RWPE1 (cell line): ENCODE measurements around the gene STXBP3.

Source experiments
- CTCF ChIA-PET: fragments of 350-600 bp; sonication (Branson Sonifier 250); formaldehyde crosslinking; extraction: SDS; loops from one replicate; lab custom pipeline; 2021; lab: Yijun Ruan, JAX
- POLR2A ChIA-PET: fragments of 400-600 bp; formaldehyde crosslinking; extraction: SDS; loops from one replicate; lab custom pipeline; 2020; ENCODE audit warnings: antibody characterized with exemption; ENCODE audit not compliant: low non-redundant PET; lab: Yijun Ruan, JAX
- DNase-seq: peaks from one replicate; pipeline ENCODE4 v3.0.0; 2012; ENCODE audit warnings: low spot score
- H3K27ac ChIP-seq: fragments of 450-650 bp; 2 replicates; pipeline ENCODE4 v1.5.1; 2017
- TF ChIP-seq, protein P1 (sequence below): fragments of 450-650 bp; conservative IDR thresholded peaks from 2 replicates; pipeline ENCODE4 v1.5.1; 2017; ENCODE audit warnings: low read depth, mild to moderate bottlenecking

Gene STXBP3

GRCh38 chr1:108851567-108851966 is 105.1 kb downstream of the STXBP3 start:
- TF ChIP-seq, protein P1, sequence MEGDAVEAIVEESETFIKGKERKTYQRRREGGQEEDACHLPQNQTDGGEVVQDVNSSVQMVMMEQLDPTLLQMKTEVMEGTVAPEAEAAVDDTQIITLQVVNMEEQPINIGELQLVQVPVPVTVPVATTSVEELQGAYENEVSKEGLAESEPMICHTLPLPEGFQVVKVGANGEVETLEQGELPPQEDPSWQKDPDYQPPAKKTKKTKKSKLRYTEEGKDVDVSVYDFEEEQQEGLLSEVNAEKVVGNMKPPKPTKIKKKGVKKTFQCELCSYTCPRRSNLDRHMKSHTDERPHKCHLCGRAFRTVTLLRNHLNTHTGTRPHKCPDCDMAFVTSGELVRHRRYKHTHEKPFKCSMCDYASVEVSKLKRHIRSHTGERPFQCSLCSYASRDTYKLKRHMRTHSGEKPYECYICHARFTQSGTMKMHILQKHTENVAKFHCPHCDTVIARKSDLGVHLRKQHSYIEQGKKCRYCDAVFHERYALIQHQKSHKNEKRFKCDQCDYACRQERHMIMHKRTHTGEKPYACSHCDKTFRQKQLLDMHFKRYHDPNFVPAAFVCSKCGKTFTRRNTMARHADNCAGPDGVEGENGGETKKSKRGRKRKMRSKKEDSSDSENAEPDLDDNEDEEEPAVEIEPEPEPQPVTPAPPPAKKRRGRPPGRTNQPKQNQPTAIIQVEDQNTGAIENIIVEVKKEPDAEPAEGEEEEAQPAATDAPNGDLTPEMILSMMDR = no peak
- no peak overlapping the region for H3K27ac ChIP-seq
- ChIA-PET POLR2A (no interaction called here), CTCF (interaction anchor here (0.8 kb wide), 1 partner anchor 101 kb away, joined by 3 read pairs; no protein-coding TSS in a partner anchor)
- no peak for DNase-seq

- H3K27ac ChIP-seq = no peak overlapping the region
- ChIA-PET POLR2A (no interaction called here), CTCF (interaction anchor here (0.6 to 0.8 kb wide), 2 partner anchors 35 to 102 kb away, joined by 3 to 5 read pairs; no protein-coding TSS in a partner anchor)
- no peak for DNase-seq
- TF ChIP-seq, protein P1 = no peak
These were observed 105.9 kb downstream of the STXBP3 start for GRCh38 chr1:108852221-108852975.

GRCh38 chr1:108854221-108855019 is 107.9 kb downstream of the STXBP3 start:
- TF ChIP-seq, protein P1 = no peak
- no peak overlapping the region for H3K27ac ChIP-seq
- POLR2A ChIA-PET = no interaction called here
- no peak for DNase-seq
- CTCF ChIA-PET = no interaction called here

- no peak within 1 kb of the TSS for H3K27ac ChIP-seq
- ChIA-PET CTCF (no interaction called here), POLR2A (no interaction called here)
- no peak for DNase-seq
- TF ChIP-seq, protein P1 = no peak
These were observed 110.5 kb downstream of the STXBP3 start, which contains the start of gene AKNAD1 for GRCh38 chr1:108856994-108857393. Gene AKNAD1 (minus strand): TSS chr1:108857094. CDS start chr1:108852664, 4,430 bp downstream.

DNA sequence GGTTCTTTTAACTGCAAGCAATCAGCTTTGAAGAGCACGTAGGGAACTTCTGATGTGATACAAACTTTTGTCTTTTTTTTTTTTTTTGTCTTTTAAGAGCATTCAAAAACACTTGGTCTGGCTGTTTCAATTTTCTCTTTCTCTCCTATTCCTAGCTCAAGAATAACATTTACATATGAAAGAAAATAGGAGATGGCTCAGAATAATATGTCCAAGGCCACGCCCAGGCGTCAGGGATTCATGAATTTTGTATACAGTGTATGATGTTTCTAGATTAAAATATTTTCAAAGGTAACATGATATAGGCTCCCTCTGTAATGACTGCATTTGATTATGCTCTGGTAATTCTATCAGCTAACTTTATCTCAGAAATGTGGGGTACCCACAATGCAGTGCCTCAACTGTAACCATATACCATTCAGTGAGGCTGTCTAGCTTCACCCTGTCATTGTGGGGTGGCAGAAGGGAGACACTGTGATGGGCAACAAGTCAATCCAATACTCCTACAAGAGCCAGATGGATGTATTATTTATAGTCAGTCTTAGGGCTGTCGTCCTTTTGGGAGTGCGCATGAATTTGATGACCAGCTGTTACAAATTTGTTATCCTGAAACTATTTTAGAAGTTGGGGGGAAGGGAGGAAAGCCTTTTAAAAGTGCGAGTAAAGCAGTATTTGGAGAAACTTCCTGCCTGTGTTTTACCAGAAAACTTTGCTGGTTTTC is 111.9 kb downstream of the STXBP3 start:
- TF ChIP-seq, protein P1 = no peak
- no peak for DNase-seq
- ChIA-PET POLR2A (no interaction called here), CTCF (interaction anchor here (0.6 kb wide), 2 partner anchors 18 to 747 kb away, joined by 3 to 4 read pairs; no protein-coding TSS in a partner anchor)
- no peak overlapping the region for H3K27ac ChIP-seq
